GM23338 (cell line): ENCODE results near the gene ATP1A3.

Source experiments
- EZH2phosphoT487 ChIP-seq: fragments of 200-600 bp; sonication (generic); IDR thresholded peaks from one replicate; pipeline ENCODE4 v1.8.1; 2018; ENCODE audit warnings: antibody characterized with exemption; ENCODE audit not compliant: unreplicated experiment
- NANOG ChIP-seq: IDR thresholded peaks from 2 replicates; pipeline ENCODE4 v1.6.1; 2016; ENCODE audit warnings: antibody characterized with exemption, borderline replicate concordance
- POLR2AphosphoS5 ChIP-seq: IDR thresholded peaks from 2 replicates; pipeline ENCODE4 v1.6.1; 2016; ENCODE audit warnings: antibody characterized with exemption, low read depth
- TF ChIP-seq, protein P1 (sequence below), 2 experiments: fragments of 200-600 bp in 1 of 2; sonication (generic) in 1 of 2; conservative IDR thresholded peaks; 2 replicates each; pipeline versions ENCODE4 v1.5.1 to v1.6.1; 2016 to 2017; ENCODE audit warnings: antibody characterized with exemption in 2 of 2, low read depth in 2 of 2, mild to moderate bottlenecking in 2 of 2, moderate library complexity in 1 of 2

DNA sequence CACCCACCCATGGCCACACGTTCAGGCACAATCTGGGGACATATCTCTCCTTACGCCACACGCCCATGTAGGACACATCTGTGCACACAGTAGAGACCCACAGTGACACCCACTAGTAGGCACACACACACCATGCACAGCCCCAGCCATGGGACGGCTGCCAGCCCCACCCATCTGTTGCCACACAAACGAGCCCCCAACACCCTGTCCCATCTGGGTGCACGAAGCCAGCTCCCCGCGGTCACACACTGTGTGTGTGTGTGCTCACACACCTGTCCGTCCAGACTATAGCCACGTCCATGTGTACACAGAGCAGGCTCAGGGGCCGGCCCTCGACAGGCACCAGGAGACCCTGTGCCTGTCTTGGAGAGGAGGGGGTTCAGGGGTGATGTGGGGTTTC, 76.4 kb downstream of the ATP1A3 start:
- TF ChIP-seq NANOG (no peak), POLR2AphosphoS5 (no peak), EZH2phosphoT487 (no peak)
- TF ChIP-seq, protein P1, sequence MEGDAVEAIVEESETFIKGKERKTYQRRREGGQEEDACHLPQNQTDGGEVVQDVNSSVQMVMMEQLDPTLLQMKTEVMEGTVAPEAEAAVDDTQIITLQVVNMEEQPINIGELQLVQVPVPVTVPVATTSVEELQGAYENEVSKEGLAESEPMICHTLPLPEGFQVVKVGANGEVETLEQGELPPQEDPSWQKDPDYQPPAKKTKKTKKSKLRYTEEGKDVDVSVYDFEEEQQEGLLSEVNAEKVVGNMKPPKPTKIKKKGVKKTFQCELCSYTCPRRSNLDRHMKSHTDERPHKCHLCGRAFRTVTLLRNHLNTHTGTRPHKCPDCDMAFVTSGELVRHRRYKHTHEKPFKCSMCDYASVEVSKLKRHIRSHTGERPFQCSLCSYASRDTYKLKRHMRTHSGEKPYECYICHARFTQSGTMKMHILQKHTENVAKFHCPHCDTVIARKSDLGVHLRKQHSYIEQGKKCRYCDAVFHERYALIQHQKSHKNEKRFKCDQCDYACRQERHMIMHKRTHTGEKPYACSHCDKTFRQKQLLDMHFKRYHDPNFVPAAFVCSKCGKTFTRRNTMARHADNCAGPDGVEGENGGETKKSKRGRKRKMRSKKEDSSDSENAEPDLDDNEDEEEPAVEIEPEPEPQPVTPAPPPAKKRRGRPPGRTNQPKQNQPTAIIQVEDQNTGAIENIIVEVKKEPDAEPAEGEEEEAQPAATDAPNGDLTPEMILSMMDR (conservative IDR thresholded peaks at IDR 0.05; ENCODE audit: low read depth in 2 of 2): no peak
